GM13976 (cell line): ENCODE data around the gene TMEM17.

Experiments
- DNase-seq: peaks from one replicate; pipeline ENCODE4 v3.0.0; 2012; ENCODE audit warnings: low spot score
- CTCF ChIP-seq: IDR thresholded peaks from 2 replicates; pipeline ENCODE4 v1.5.1; 2012; ENCODE audit warnings: borderline replicate concordance, mild to moderate bottlenecking; ENCODE audit not compliant: insufficient read depth; ENCODE audit errors: extremely low read depth, missing control alignments, control extremely low read depth
- in situ Hi-C: fragments of 300-500 bp; cut with MboI; formaldehyde crosslinking; loops from one replicate; pipeline ENCODE4 v1.12.0; 2022; ENCODE audit warnings: low sequenced_read_pairs, mixed read lengths, inconsistent platforms; ENCODE audit not compliant: unreplicated experiment

Gene TMEM17

DNA sequence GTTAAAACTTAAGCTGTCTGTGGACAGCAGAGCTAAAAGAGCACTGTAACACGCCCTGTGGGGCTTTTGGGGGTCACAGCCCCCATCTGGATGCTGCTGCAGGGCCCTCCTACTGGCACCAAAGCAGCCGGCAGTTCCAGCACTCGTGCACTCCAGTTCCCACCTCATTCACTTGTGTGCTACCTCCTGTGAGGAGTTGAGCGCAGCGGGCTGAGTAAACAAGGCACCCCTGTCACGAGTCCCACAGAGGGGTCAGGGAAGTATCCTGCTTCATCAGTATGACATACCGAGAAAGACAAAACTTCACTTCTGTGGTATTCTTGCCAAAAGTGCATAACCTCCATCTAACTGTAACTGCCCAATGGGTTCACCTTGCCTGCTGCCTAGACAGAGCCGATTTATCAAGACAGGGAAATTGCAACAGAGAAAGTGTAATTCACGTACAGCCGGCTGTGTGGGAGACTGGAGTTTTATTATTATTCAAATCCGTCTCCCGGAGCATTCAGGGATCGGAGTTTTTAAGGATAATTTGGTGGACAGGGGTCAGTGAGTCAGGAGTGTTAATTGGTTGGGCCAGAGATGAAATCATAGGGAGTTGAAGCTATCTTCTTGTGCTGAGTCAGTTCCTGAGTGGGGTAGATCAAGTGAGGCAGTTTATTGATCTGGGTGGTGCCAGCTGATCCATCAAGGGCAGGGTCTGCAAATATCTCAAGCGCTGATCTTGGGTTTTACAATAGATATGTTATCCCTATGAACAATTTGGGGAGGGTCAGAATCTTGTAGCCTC lies 41.6 kb downstream of the TMEM17 start:
- in situ Hi-C loops: loop anchor here (25.0 kb wide), 1 partner anchor 573 kb away; no protein-coding TSS in a partner anchor

DNA sequence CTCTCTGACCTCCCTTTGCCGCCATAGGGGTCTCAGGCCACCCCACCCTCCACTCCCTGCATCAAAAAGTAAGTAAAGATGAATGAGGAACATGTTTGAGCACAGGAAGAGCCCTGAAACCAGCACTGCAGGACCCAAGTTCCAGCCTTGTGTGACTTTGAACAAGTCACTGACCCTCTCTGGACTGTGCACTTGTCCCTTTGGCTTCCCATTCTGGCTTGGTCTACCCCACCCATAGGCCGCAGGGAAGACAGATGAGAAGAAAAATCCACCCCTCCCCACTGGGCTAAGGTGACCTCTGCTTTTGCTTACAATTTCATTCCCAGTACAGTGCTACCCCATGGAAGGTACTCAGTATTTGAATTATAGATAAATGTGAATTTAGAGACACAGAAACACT lies 43.8 kb downstream of the TMEM17 start:
- no peak for TF ChIP-seq CTCF
- no peak for DNase-seq
- in situ Hi-C loops: loop anchor here (25.0 kb wide), 1 partner anchor 575 kb away; no protein-coding TSS in a partner anchor

More for the DNA sequence above, 41.6 kb downstream of the TMEM17 start:
- TF ChIP-seq CTCF: no peak
- no peak for DNase-seq

GRCh38 chr2:62461707-62462106 lies 44.3 kb downstream of the TMEM17 start:
- no peak for DNase-seq
- no peak for TF ChIP-seq CTCF
- in situ Hi-C loops: loop anchor here (25.0 kb wide), 1 partner anchor 576 kb away; no protein-coding TSS in a partner anchor

- DNase-seq: no peak
- in situ Hi-C loops: loop anchor here (25.0 kb wide), 1 partner anchor 576 kb away; no protein-coding TSS in a partner anchor
- no peak for TF ChIP-seq CTCF
Observed at GRCh38 chr2:62461017-62461553, 44.9 kb downstream of the TMEM17 start.

GRCh38 chr2:62460175-62460574 lies 45.8 kb downstream of the TMEM17 start:
- in situ Hi-C loops: loop anchor here (25.0 kb wide), 1 partner anchor 577 kb away; no protein-coding TSS in a partner anchor
- no peak for DNase-seq
- no peak for TF ChIP-seq CTCF

GRCh38 chr2:62459672-62460071 lies 46.3 kb downstream of the TMEM17 start:
- in situ Hi-C loops: loop anchor here (5.0 to 25.0 kb wide), 2 partner anchors 318 to 578 kb away; no protein-coding TSS in a partner anchor
- no peak for TF ChIP-seq CTCF

More at GRCh38 chr2:62459672-62460071, 46.3 kb downstream of the TMEM17 start:
- no peak for DNase-seq
